AG04450 (cell line): ENCODE data around the gene NEDD4L. TPM values are rescaled to one million over a fixed set of nuclear protein-coding genes. Genes with fewer than 3 reads are reported as not detected.

Experiments
- CTCF ChIA-PET: fragments of 300-600, 350-600 bp; formaldehyde crosslinking; extraction: SDS; loops from one replicate; lab custom pipeline; 2022; ENCODE audit warnings: antibody characterized with exemption, inconsistent platforms; lab: Charles Lee
- POLR2A ChIA-PET: fragments of 350-600 bp; formaldehyde crosslinking; extraction: SDS; loops from one replicate; lab custom pipeline; 2021; ENCODE audit warnings: antibody characterized with exemption, inconsistent platforms; lab: Yijun Ruan, JAX
- DNase-seq: peaks from one replicate; pipeline ENCODE4 v3.0.0-alpha.2; 2011; ENCODE audit warnings: low read depth, low spot score
- H3K27ac ChIP-seq: one replicate; pipeline ENCODE4 v1.5.1; 2012; ENCODE audit warnings: low read depth, low read length, control low read depth
- H3K27me3 ChIP-seq: one replicate; pipeline ENCODE4 v1.6.0; 2012; ENCODE audit warnings: low read length; ENCODE audit not compliant: control insufficient read depth, insufficient read depth
- H3K4me3 ChIP-seq: 2 replicates; pipeline ENCODE4 v1.5.1; 2011; ENCODE audit warnings: mild to moderate bottlenecking, low read depth, low read length, control low read depth
- H3K9me3 ChIP-seq: 2 replicates; pipeline ENCODE4 v1.5.1; 2012; ENCODE audit warnings: low read length; ENCODE audit not compliant: control insufficient read depth, insufficient read depth
- polyA plus RNA-seq: library from polyadenylated mRNA; depleted of rRNA; stranded (reverse); fragments of >200 nt; gene quantifications from 2 replicates; pipeline ENCODE4 v1.2.3, GENCODE V29; 2011
- TF ChIP-seq, protein P1 (sequence below): IDR thresholded peaks from 2 replicates; pipeline ENCODE4 v1.5.1; 2011; ENCODE audit warnings: low read depth, low read length, control low read depth, inconsistent platforms

The NEDD4L gene
- polyA plus RNA-seq, 1 experiment, result 15.0 TPM

DNA sequence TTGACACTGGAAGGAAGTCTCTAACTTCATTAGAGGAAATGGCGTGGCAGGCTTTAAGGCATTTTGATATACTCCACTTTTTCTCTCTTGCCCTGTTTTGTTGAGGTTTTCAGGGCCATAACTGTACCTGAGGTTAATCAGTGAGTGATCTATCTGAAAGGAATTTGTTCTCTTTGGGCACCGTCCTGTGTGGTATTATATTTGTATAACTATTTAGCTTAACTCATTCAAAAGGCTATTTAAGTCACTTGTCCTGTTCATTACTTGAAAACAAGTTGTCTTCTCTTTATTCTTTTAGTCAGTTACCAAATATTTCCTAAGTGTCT, 180.4 kb downstream of the NEDD4L start:
- H3K27me3 ChIP-seq, result no peaks in the 10 kb centered on the region
- peak overlapping the region; percentile 93 for H3K27ac ChIP-seq
- H3K4me3 ChIP-seq, result no peak overlapping the region; the same call in 1 of the 2 replicates
- POLR2A ChIA-PET, result interaction anchor here (0.5 to 1.0 kb wide), 3 partner anchors 17 to 167 kb away, joined by 3 read pairs; no protein-coding TSS in a partner anchor
- DNase-seq, result no peak
- TF ChIP-seq, protein P1, sequence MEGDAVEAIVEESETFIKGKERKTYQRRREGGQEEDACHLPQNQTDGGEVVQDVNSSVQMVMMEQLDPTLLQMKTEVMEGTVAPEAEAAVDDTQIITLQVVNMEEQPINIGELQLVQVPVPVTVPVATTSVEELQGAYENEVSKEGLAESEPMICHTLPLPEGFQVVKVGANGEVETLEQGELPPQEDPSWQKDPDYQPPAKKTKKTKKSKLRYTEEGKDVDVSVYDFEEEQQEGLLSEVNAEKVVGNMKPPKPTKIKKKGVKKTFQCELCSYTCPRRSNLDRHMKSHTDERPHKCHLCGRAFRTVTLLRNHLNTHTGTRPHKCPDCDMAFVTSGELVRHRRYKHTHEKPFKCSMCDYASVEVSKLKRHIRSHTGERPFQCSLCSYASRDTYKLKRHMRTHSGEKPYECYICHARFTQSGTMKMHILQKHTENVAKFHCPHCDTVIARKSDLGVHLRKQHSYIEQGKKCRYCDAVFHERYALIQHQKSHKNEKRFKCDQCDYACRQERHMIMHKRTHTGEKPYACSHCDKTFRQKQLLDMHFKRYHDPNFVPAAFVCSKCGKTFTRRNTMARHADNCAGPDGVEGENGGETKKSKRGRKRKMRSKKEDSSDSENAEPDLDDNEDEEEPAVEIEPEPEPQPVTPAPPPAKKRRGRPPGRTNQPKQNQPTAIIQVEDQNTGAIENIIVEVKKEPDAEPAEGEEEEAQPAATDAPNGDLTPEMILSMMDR, result no peak
- no peaks in the 10 kb centered on the region for H3K9me3 ChIP-seq
- CTCF ChIA-PET, result interaction anchor here (0.6 to 1.2 kb wide), 3 partner anchors 52 to 181 kb away, joined by 3 to 4 read pairs (median 4); partner anchors contain the start of gene NEDD4L

DNA sequence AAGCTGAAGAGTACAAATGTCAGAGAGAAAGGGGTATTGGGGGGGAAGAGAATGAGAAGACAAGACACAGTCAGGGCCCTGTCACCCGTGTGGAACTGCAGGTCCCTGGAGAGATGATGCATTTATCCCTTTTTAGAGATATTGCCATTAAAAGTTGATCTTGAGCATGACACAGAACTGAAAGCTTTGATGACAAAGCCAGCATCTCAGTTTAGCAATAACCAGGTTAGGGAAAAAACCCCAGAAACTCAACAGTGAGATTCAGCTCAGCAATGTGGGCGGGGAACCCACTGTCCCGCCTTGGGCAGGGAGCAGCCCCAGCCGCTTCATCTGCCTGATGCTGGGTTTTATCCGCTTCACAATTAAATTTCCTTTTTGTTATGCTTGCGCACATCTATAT, 181.1 kb downstream of the NEDD4L start:
- H3K27ac ChIP-seq, result no peak overlapping the region
- POLR2A ChIA-PET, result interaction anchor here (0.5 kb wide), 1 partner anchor 166 kb away, joined by 3 read pairs; no protein-coding TSS in a partner anchor
- H3K27me3 ChIP-seq, result no peaks in the 10 kb centered on the region
- TF ChIP-seq, protein P1, result no peak
- CTCF ChIA-PET, result interaction anchor here (1.0 to 1.2 kb wide), 2 partner anchors 103 to 182 kb away, joined by 3 to 4 read pairs; partner anchors contain the start of gene NEDD4L
- H3K4me3 ChIP-seq, result no peak overlapping the region
- no peaks in the 10 kb centered on the region for H3K9me3 ChIP-seq
- DNase-seq, result no peak

DNA sequence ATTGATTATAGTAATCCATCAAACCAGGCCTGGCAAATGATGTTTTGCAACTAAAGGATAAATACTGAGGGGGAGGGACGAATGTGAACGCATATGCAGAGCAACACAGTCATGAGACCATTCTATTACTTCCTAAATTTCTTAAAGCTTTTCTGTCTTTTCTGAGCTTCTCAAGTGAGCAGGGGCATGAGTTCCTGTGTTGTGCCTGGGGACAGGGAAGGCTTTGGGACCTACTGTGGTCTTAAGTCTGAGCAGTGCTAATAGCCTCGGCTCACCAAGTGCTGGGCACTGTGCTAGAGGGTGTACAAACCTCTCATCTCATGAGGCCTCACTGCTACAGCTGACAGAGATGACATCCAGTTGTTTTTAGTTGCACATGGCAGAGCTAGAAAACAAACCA, 182.4 kb downstream of the NEDD4L start:
- Histone ChIP-seq H3K27ac (no peak overlapping the region), H3K27me3 (no peaks in the 10 kb centered on the region), H3K4me3 (no peak overlapping the region), H3K9me3 (no peaks in the 10 kb centered on the region)
- TF ChIP-seq, protein P1, result no peak
- CTCF ChIA-PET, result no interaction called here
- POLR2A ChIA-PET, result no interaction called here
- no peak for DNase-seq

DNA sequence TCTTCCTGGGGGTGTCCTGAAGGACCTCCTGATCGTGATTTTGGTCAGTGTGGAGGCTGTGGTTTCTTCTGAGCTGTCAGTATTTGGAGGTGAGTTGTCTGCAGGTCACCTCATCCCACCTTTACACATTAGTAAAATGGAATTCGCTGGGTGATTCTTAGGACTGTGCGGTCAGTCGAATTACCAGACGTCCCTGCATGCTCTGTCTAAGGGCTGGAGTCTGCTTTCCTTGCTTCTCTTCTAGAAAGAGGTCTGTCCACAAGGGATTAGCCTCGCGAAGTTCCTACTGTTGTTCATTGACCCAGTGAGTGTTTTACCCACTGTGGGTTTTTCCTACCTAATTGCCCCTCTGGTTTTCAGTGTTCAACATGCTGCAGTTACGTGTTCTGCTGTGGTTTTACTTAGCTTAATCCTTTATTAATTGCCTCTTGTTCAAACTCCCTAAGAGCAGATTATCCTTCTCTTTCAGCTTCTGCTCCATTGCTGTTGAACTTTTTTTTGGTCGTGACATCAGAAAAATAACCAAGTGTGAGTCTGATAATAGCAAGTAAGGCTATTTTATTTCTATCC, 183.4 kb downstream of the NEDD4L start:
- Histone ChIP-seq H3K9me3 (no peaks in the 10 kb centered on the region), H3K27me3 (no peaks in the 10 kb centered on the region), H3K27ac (no peak overlapping the region), H3K4me3 (no peak overlapping the region)
- POLR2A ChIA-PET, result no interaction called here
- CTCF ChIA-PET, result interaction anchor here (1.1 kb wide), 1 partner anchor 46 kb away, joined by 3 read pairs; no protein-coding TSS in a partner anchor
- no peak for DNase-seq
- TF ChIP-seq, protein P1, result no peak

DNA sequence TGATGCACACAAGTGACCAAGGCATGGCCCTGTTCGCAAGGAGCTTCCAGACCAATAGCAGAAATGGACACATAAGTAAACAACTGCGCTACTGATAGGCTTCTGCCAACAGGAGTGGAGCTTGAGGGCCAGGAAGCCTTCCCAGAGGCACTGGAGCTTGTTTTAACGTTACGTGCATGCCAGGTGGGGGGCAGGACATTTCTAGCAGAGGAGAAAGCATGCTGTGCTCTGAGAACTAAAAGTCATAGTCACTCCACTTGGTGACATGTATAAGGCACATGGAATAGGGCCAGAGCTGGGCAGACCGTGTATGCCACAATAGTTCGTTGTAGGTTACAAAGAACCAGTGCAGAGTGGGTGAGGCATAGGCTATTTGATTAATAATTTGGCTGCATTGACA, 184.2 kb downstream of the NEDD4L start:
- no peak overlapping the region for H3K27ac ChIP-seq
- DNase-seq, result no peak
- TF ChIP-seq, protein P1, result no peak
- ChIA-PET CTCF (interaction anchor here (1.1 kb wide), 1 partner anchor 47 kb away, joined by 3 read pairs; no protein-coding TSS in a partner anchor), POLR2A (no interaction called here)
- H3K27me3 ChIP-seq, result no peaks in the 10 kb centered on the region
- no peak overlapping the region for H3K4me3 ChIP-seq
- no peaks in the 10 kb centered on the region for H3K9me3 ChIP-seq
